Measurements from ENCODE around the gene ZNF789.

ZNF789 gene

GRCh38 chr7:99478464-99479440 is 6.1 kb downstream of the ZNF789 start:
- H3K4me3 ChIP-seq (ENCODE audit: low read depth, low read length): no peak overlapping the region
- no peak for DNase-seq (ENCODE audit: low read depth)
- no peak for TF ChIP-seq CTCF (IDR thresholded peaks at IDR 0.05; ENCODE audit: low read depth, low read length)
- TF ChIP-seq MAX (IDR thresholded peaks at IDR 0.05; ENCODE audit: low read depth, low read length): no peak
- no peak for TF ChIP-seq MYC (IDR thresholded peaks at IDR 0.05; ENCODE audit: low read depth, low read length)
- no peak for TF ChIP-seq POLR2A (IDR thresholded peaks at IDR 0.05; ENCODE audit: extremely low read depth, insufficient read length)

GRCh38 chr7:99485094-99485493 is 12.4 kb downstream of the ZNF789 start:
- DNase-seq (ENCODE audit: low read depth): no peak
- no peak overlapping the region for H3K4me3 ChIP-seq (ENCODE audit: low read depth, low read length)
- TF ChIP-seq MYC (IDR thresholded peaks at IDR 0.05; ENCODE audit: low read depth, low read length) (no peak), POLR2A (IDR thresholded peaks at IDR 0.05; ENCODE audit: extremely low read depth, insufficient read length) (no peak), CTCF (IDR thresholded peaks at IDR 0.05; ENCODE audit: low read depth, low read length) (no peak), MAX (IDR thresholded peaks at IDR 0.05; ENCODE audit: low read depth, low read length) (no peak)

- TF ChIP-seq MYC (IDR thresholded peaks at IDR 0.05; ENCODE audit: low read depth, low read length): no peak
- no peak for TF ChIP-seq POLR2A (IDR thresholded peaks at IDR 0.05; ENCODE audit: extremely low read depth, insufficient read length)
- peak; percentile 8 for TF ChIP-seq CTCF (IDR thresholded peaks at IDR 0.05; ENCODE audit: low read depth, low read length)
- peak; percentile 13; the same call in 1 of the 2 replicates for TF ChIP-seq MAX (IDR thresholded peaks at IDR 0.05; ENCODE audit: low read depth, low read length)
- DNase-seq (ENCODE audit: low read depth): peak; percentile 40
These were observed 16.5 kb downstream of the ZNF789 start for GRCh38 chr7:99489235-99489634.

GRCh38 chr7:99490878-99491277 is 18.2 kb downstream of the ZNF789 start:
- no peak overlapping the region for H3K4me3 ChIP-seq (ENCODE audit: low read depth, low read length)
- no peak for DNase-seq (ENCODE audit: low read depth)
- TF ChIP-seq MAX (IDR thresholded peaks at IDR 0.05; ENCODE audit: low read depth, low read length) (no peak), CTCF (IDR thresholded peaks at IDR 0.05; ENCODE audit: low read depth, low read length) (peak; percentile 10)

More at GRCh38 chr7:99489235-99489634, 16.5 kb downstream of the ZNF789 start:
- no peak overlapping the region for H3K4me3 ChIP-seq (ENCODE audit: low read depth, low read length)

GRCh38 chr7:99493823-99494222 is 21.1 kb downstream of the ZNF789 start:
- no peak for DNase-seq (ENCODE audit: low read depth)
- H3K4me3 ChIP-seq (ENCODE audit: low read depth, low read length): no peak overlapping the region
- TF ChIP-seq MYC (IDR thresholded peaks at IDR 0.05; ENCODE audit: low read depth, low read length): no peak
- no peak for TF ChIP-seq POLR2A (IDR thresholded peaks at IDR 0.05; ENCODE audit: extremely low read depth, insufficient read length)
- TF ChIP-seq CTCF (IDR thresholded peaks at IDR 0.05; ENCODE audit: low read depth, low read length): no peak
- TF ChIP-seq MAX (IDR thresholded peaks at IDR 0.05; ENCODE audit: low read depth, low read length): no peak

Measured in NB4 (cell line).